Vagina (tissue), 2 donors: ENCODE data around the gene MED16. TPM values are rescaled to one million over a fixed set of nuclear protein-coding genes. Genes with fewer than 3 reads are reported as not detected.

Experiments
- DNase-seq, 2 donors: peaks; one replicate each; pipeline ENCODE4 v3.0.0-alpha.2; 2017; ENCODE audit errors: extremely low spot score in 2 of 2
- H3K27ac ChIP-seq: fragments of 200-600 bp; sonication (generic); one replicate; pipeline ENCODE4 v1.5.1; 2019
- H3K27me3 ChIP-seq: fragments of 200-600 bp; sonication (generic); one replicate; pipeline ENCODE4 v1.5.1; 2019
- H3K36me3 ChIP-seq, 2 donors: fragments of 200-600 bp; sonication (generic); one replicate each; pipeline ENCODE4 v1.5.1; 2017 to 2019
- H3K4me1 ChIP-seq: fragments of 200-600 bp; sonication (generic); one replicate; pipeline ENCODE4 v1.5.1; 2019
- H3K4me3 ChIP-seq, 2 donors: fragments of 200-600 bp; sonication (generic); 1 replicate in 1 of 2; 2 replicates in 1 of 2; pipeline ENCODE4 v1.5.1; 2016 to 2019
- H3K9me3 ChIP-seq: fragments of 200-600 bp; sonication (generic); one replicate; pipeline ENCODE4 v1.5.1; 2019
- POLR2A ChIP-seq, 2 donors: fragments of 450-650 bp; IDR thresholded peaks; one replicate each; pipeline ENCODE4 v1.6.1; 2017; ENCODE audit warnings: antibody characterized with exemption in 2 of 2, mild to moderate bottlenecking in 2 of 2, moderate library complexity in 2 of 2
- POLR2AphosphoS5 ChIP-seq, 2 donors: sonication (generic); formaldehyde crosslinking; IDR thresholded peaks; one replicate each; pipeline ENCODE4 v1.9.0; 2017; ENCODE audit warnings: antibody characterized with exemption in 2 of 2, mild to moderate bottlenecking in 2 of 2, low read depth in 1 of 2; ENCODE audit not compliant: insufficient read depth in 1 of 2
- intact Hi-C: fragments of 100-400 bp; cut with DNase I; formaldehyde crosslinking; loops from one replicate; pipeline ENCODE4 v1.15.1; 2023
- total RNA-seq: library from RNA; depleted of rRNA; stranded (reverse); fragments of >200 nt; gene quantifications from one replicate; pipeline ENCODE4 v1.2.3, GENCODE V29; 2016
- TF ChIP-seq, protein P1 (sequence below), 3 experiments: fragments of 450-650 bp in 2 of 3; fragments of 200-600 bp in 1 of 3; sonication (generic) in 1 of 3; IDR thresholded peaks; one replicate each; pipeline ENCODE4 v1.5.1; 2017 to 2019; ENCODE audit warnings: antibody characterized with exemption in 3 of 3, mild to moderate bottlenecking in 2 of 3, moderate library complexity in 2 of 3

Gene MED16
- total RNA-seq, 1 donor from 2014 or later, result 46.9 TPM

DNA sequence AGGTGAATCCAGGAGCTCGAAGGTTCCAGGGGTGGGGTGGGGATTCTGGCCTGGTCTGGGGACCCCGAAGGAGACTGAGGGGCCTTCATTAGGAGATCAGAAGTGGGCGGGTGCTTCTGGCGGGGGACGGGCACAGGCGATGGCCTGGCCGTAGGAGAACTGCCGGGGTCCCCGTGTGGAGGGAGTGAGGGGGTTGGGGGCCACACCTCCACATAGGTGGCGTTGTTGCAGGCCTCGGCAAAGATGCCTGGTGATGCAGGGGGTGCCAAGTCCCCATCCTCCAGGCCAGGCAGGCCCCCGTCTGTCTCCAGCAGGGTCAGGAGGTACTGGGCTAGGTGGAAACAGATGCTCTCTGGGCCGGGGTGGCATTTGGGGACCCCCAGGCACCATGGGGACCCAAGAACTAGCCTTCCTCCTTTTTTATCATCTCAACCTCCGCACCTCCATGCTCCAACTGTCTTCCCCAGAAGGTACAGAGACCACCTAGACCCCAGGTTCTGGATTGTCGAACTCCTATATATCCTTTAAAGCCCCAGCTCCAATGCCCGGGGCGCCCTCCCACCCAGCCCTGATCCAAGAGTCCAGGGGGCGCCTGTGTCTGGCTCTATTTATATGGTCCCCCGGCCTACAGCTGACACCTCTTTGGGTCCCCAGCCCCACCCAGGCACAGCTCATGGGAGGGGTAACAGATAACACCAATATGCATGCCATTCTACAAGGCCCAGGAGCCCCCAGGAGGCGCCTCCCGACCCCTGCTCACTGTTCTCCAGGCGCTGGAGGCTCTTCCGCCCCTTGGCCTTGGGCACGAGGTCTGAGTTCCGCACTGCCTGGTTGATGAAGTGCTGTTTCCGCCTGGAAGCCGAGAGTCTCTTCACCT lies 8.5 kb upstream of the MED16 start:
- TF ChIP-seq, protein P1, sequence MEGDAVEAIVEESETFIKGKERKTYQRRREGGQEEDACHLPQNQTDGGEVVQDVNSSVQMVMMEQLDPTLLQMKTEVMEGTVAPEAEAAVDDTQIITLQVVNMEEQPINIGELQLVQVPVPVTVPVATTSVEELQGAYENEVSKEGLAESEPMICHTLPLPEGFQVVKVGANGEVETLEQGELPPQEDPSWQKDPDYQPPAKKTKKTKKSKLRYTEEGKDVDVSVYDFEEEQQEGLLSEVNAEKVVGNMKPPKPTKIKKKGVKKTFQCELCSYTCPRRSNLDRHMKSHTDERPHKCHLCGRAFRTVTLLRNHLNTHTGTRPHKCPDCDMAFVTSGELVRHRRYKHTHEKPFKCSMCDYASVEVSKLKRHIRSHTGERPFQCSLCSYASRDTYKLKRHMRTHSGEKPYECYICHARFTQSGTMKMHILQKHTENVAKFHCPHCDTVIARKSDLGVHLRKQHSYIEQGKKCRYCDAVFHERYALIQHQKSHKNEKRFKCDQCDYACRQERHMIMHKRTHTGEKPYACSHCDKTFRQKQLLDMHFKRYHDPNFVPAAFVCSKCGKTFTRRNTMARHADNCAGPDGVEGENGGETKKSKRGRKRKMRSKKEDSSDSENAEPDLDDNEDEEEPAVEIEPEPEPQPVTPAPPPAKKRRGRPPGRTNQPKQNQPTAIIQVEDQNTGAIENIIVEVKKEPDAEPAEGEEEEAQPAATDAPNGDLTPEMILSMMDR (IDR thresholded peaks at IDR 0.05), result no peak
- TF ChIP-seq POLR2AphosphoS5 (IDR thresholded peaks at IDR 0.05; ENCODE audit: insufficient read depth in 1 of 2, low read depth in 1 of 2) (no peak), POLR2A (IDR thresholded peaks at IDR 0.05) (no peak)
- intact Hi-C loops, result no loop called here
- H3K4me1 ChIP-seq, result peaks cover 10% of the 10 kb centered on the region
- H3K27ac ChIP-seq, result no peak overlapping the region
- DNase-seq, result no peak
- peaks cover 0 to 23% of the 10 kb centered on the region in 2 donors for H3K36me3 ChIP-seq
- H3K9me3 ChIP-seq, result no peaks in the 10 kb centered on the region
- H3K4me3 ChIP-seq, result no peak overlapping the region
- no peaks in the 10 kb centered on the region for H3K27me3 ChIP-seq

DNA sequence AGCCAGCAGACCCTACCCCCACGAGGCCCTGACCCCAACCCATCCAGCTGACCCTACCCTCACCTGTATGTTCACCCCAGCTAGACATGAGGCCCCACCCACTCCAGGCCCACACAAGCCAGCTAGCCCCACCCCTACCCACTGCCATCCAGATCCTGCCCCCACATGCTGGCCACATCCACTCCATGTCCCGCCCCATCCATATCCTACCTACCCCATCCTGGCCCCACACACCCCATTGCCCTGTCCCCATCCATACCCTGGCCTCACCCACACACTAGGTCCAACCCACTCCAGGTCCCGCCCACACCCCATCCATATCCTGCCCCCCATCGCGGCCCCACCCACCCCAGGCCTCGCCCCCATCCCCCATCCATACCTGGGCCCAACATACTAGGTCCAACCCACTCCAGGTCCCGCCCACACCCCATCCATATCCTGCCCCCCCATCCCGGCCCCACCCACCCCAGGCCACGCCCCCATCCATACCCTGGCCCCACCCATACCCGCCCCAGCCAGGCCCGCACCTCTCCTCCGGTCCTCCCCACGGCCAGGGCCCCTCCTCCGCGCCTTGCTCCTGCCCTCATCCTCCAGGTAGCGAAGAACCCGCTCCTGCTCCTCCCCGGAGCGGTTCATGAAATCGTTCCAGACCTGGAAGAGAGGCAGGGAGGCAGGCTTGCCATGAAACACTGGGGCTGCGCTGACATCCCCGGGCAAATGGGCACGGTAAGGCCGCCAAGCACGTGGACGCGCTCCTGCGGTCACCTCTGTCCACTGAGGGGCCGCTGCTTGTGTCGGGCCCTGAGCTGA lies 7.5 kb upstream of the MED16 start:
- intact Hi-C loops, result no loop called here
- H3K27me3 ChIP-seq, result no peaks in the 10 kb centered on the region
- H3K36me3 ChIP-seq, result peaks cover 0 to 23% of the 10 kb centered on the region in 2 donors
- peaks cover 10% of the 10 kb centered on the region for H3K4me1 ChIP-seq
- no peak for DNase-seq
- no peak overlapping the region for H3K4me3 ChIP-seq
- H3K9me3 ChIP-seq, result no peaks in the 10 kb centered on the region
- H3K27ac ChIP-seq, result no peak overlapping the region
- TF ChIP-seq POLR2A (IDR thresholded peaks at IDR 0.05), result no peak
- TF ChIP-seq, protein P1 (IDR thresholded peaks at IDR 0.05), result no peak
- TF ChIP-seq POLR2AphosphoS5 (IDR thresholded peaks at IDR 0.05; ENCODE audit: insufficient read depth in 1 of 2, low read depth in 1 of 2), result no peak

DNA sequence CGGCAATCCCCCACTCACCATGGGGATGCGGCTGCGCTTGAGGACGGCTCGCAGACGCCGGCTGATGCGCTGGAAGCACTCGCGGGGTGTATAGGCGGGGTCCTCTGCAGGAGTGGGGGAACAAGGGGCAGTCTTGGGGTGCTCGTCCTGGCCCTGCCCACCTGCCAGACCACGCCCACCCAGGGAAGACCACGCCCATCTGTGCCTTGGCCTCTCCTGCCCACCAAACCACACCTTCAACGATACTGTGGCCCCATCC lies 7.0 kb upstream of the MED16 start:
- intact Hi-C loops, result no loop called here
- no peaks in the 10 kb centered on the region for H3K9me3 ChIP-seq
- H3K4me1 ChIP-seq, result peaks cover 10% of the 10 kb centered on the region
- H3K4me3 ChIP-seq, result no peak overlapping the region
- DNase-seq, result no peak
- H3K27me3 ChIP-seq, result no peaks in the 10 kb centered on the region
- H3K36me3 ChIP-seq, result peaks cover 0 to 23% of the 10 kb centered on the region in 2 donors
- H3K27ac ChIP-seq, result no peak overlapping the region
- TF ChIP-seq POLR2A (IDR thresholded peaks at IDR 0.05) (no peak), POLR2AphosphoS5 (IDR thresholded peaks at IDR 0.05; ENCODE audit: insufficient read depth in 1 of 2, low read depth in 1 of 2) (no peak)
- TF ChIP-seq, protein P1 (IDR thresholded peaks at IDR 0.05), result no peak

DNA sequence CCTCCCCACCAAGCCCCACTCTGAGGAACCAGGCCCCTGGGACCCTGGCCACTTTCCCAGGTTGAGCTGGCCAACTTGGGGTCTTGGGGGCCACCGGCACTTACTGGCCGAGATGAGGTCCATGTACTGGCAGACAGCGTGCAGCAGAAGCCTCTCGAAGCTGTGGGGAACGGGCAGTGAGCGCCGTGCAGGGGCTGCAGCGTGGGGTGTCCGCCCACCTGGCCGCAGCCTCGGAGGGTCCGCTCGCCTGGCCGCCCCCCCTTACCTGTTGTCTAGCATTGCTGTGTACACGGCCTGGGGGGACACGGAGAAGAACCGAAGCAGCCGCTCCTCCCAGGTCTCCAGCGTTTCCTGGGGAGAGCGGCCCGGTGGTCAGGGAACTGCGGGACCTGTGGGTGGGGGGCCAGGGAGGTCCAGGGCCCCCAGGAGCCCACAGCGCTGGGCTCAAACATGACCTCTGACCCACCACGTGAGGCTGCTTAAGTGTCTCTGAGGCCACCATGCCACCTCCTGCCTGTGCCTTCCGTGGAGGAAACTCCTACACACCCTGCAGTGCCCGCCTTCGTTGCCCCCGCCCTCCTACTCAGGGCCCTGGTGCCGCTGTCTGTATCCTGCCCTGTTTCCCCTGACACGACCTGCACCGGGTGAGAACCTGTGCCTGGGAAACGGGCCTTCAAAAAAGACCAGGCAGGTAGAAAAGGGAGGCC lies 6.5 kb upstream of the MED16 start:
- Histone ChIP-seq H3K4me1 (peaks cover 10% of the 10 kb centered on the region), H3K4me3 (no peak overlapping the region), H3K36me3 (peaks cover 0 to 23% of the 10 kb centered on the region in 2 donors), H3K27me3 (no peaks in the 10 kb centered on the region), H3K9me3 (no peaks in the 10 kb centered on the region), H3K27ac (no peak overlapping the region)
- TF ChIP-seq, protein P1 (IDR thresholded peaks at IDR 0.05), result no peak
- TF ChIP-seq POLR2A (IDR thresholded peaks at IDR 0.05) (no peak), POLR2AphosphoS5 (IDR thresholded peaks at IDR 0.05; ENCODE audit: insufficient read depth in 1 of 2, low read depth in 1 of 2) (no peak)
- intact Hi-C loops, result no loop called here
- no peak for DNase-seq
